OCI-LY7 (cell line): ENCODE data around the gene CIAO2B.

Source experiments
- EZH2phosphoT487 ChIP-seq: fragments of 200-600 bp; sonication (generic); IDR thresholded peaks from 2 replicates; pipeline ENCODE4 v1.6.1; 2018; ENCODE audit warnings: low read depth, borderline replicate concordance, mild to moderate bottlenecking, mixed run types, antibody characterized with exemption, low read length, moderate library complexity, mixed read lengths
- TF ChIP-seq, protein P1 (sequence below): fragments of 200-600 bp; sonication (generic); conservative IDR thresholded peaks from 2 replicates; pipeline ENCODE4 v1.5.1; 2014; ENCODE audit warnings: mild to moderate bottlenecking, antibody characterized with exemption, low read length, moderate library complexity, mixed read lengths

- TF ChIP-seq, protein P1, sequence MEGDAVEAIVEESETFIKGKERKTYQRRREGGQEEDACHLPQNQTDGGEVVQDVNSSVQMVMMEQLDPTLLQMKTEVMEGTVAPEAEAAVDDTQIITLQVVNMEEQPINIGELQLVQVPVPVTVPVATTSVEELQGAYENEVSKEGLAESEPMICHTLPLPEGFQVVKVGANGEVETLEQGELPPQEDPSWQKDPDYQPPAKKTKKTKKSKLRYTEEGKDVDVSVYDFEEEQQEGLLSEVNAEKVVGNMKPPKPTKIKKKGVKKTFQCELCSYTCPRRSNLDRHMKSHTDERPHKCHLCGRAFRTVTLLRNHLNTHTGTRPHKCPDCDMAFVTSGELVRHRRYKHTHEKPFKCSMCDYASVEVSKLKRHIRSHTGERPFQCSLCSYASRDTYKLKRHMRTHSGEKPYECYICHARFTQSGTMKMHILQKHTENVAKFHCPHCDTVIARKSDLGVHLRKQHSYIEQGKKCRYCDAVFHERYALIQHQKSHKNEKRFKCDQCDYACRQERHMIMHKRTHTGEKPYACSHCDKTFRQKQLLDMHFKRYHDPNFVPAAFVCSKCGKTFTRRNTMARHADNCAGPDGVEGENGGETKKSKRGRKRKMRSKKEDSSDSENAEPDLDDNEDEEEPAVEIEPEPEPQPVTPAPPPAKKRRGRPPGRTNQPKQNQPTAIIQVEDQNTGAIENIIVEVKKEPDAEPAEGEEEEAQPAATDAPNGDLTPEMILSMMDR = no peak
- no peak for TF ChIP-seq EZH2phosphoT487
Observed at GRCh38 chr16:66895689-66895979, 38.6 kb downstream of the CIAO2B start.
